NCI-H128 (cell line): ENCODE data around the gene COL25A1.
"Not testable (repeated sequence)": the region's sequence is repeated elsewhere in the genome, so short reads cannot be mapped to it uniquely, and the experiment has no call there.

ENCODE experiments used
- DNase-seq: peaks from one replicate; lab custom pipeline; 2025; ENCODE audit not compliant: unreplicated experiment; lab: John Stamatoyannopoulos, UW

COL25A1 gene

DNA sequence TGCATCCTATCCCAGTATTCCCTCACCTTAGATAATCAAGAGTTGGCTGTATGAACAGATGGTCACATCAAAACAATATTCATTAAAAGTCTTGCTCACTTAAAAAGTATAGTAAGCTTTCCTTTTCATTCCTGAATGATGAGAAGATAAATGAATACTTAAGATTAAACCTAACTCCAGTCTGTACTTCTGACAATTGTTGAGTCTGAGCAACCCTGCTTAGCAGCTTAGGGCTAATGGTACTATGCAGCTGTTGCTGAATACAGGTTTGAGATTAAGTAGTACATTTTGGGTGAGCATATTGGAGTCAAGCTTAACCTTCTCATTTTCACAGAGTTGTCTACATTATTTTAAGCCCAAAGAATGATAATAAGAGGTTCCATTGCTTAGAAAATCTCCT lies 417.9 kb downstream of the COL25A1 start:
- no peak for DNase-seq

DNA sequence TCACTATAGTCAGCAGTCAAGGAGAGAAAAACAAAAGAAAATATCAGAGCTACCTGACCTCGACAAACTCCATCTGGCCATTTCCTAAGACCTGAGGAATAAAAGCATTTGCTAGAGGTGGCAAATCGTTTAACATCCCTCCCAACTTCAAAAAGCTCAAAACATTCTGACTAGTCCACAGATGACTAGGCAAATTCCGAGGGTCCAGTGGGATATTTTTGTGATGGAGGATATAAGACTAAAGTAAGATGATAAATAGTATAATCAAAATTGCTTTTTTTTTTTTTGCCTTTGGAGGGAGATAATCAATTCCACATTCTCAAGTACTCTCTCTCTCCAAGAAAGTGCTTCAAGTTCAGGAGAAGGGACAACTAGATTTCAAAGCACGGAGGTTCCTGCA lies 420.5 kb downstream of the COL25A1 start:
- DNase-seq, result no peak

DNA sequence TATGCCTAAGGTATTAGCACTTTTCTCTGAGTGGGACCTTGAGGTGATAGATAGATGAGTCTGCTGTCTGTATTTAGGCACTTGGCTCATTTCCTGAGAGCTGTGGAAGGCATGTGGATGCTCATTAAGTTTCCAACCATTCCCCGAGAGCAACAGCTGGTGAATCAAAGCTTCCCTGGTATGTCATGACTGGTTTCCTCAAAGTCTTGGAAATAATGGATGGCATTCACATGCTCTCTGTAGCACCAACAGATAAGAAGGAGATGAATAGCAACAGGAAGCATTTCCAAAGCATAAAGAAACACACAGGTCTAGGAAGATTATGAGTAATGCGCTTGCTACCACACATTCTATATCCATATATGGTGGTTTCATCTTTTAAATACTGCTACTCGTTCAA lies 421.3 kb downstream of the COL25A1 start:
- DNase-seq, result no peak

DNA sequence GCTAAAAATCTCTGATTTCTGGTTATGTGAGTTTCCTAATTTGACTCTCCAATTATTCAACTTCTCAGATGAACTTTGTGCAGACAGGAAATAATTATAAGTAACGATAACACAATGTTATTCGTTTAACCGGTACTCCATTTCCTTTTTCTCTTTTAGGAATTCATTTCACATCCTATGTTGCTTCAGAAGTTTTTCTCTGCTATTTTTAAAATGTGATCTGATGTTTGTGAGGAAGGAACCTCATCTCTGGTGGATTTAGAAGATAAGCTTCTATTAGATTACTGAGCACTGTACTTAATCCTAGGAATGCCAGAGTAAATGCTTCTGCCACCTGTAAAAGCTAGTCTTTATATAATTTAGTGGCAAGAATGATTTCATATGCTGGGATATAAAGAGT lies 423.7 kb downstream of the COL25A1 start:
- DNase-seq, result no peak

DNA sequence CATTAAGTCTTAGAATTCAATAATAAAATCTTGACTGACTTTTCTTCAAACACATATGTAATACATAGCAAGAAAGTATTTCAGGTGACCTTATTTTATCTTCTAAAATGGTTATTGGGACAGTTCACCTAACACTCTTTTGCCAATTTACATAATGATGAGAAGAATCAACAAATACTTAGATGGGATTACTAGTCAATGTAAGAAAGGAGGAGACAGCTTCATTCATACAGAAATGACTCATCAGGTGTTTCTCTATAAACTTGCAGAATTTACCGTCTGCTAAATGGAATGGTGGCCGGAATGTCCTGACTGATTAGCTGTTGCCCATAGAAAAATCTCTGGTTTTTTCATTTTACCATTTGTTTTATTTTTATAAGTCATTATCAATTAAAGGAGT lies 424.6 kb downstream of the COL25A1 start:
- DNase-seq, result no peak

DNA sequence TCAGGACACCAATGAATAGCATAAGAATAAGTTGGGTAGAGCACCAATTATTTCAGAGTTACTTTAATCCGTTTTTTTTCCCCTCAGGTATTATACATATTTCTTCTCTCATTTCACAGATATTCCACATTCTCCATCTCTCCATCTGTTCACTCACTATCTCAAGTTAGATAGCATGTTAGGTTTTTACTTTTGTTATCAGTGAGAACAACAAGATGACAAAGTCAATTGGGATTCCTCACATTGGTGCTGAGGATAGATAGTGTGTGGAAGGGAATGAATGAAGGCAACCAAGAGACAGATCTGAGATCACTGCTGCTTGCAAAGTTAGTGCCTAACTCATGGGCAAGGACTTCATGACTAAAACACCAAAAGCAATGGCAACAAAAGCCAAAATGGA lies 427.7 kb downstream of the COL25A1 start:
- DNase-seq, result no peak

DNA sequence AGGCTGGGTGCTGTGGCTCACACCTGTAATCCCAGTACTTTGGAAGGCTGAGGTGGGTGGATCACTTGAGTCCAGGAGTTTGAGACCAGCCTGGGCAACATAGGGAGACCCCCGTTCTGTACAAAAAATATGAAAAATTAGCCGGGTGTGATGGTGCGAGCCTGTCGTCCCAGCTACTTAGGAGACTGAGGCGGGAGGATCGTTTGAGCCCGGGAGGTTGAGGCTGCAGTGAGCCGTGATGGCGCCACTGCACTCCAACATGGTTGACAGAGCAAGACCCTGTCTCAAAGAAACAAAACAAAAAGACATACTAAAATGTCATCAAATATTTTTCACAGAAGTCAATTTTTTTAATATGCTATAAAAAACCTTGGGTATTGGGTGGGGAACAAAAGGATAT lies 432.5 kb downstream of the COL25A1 start:
- not testable (repeated sequence) for DNase-seq

DNA sequence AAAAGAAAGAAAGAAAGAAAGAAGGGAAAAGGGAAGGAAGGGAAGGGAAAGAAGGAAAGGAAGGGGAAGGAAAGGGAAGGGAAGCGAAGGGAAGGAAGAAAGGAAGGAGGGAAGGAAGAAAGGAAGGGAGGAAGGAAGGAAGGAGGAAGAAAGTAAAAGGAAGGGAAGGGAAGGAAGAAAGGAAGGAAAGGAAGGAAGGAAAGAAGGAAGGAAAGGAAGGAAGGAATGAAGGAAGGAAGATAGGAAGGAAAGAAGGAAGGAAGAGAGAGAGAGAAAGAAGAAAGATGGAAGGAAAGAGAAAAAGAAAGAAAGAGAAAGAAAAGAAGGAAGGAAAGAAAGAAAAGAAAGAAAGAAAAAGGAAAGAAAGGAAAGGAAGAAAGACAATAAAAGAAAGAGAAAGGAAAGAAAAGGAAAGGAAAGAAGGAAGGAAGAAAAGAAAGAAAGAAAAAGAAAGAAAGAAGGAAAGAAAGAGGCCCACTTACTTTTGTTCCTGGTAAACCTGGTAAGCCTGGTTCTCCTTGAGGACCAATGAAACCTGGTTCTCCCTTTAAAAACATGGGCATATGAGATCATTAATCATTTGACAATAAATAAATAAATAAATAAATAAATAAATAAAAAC lies 433.7 kb downstream of the COL25A1 start:
- DNase-seq, result no peak

DNA sequence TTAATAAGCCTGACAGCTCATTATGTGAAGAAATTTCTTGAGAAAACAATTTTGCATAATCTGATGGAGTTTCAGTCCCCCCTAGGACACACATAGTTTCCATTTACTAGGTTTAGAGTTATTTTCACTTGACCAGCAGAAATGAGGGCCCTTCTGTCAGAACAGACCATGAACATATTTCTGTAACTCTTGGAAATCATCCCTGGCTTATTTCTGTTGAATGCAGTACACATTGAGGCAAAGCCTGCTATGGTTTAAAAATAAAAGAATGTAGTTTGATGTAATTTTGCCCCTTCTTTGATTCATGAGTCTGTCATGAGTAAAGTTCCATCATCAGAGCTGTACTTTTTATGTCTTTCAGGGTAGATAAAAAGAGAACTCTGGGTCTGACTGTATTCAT lies 435.0 kb downstream of the COL25A1 start:
- DNase-seq, result no peak

DNA sequence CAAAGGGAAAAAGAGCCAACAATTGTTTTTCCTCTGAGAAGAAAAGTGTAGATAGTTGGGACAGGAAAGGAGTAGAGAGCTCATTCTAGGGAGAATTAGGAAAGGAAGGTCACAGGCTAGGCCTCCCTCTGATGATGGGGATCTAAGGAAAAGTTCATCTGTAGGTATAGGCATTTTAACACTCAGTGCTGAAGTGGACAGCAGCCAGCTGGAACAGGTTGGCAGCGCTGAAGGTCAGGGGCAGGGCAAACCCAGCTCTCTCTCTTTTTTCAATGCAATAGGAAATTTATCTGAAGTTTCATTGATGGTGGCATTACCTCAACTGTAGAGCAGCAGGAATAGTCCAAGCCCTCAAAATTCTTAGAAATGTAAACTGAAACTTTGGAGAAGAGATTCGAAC lies 441.1 kb downstream of the COL25A1 start:
- DNase-seq, result no peak

DNA sequence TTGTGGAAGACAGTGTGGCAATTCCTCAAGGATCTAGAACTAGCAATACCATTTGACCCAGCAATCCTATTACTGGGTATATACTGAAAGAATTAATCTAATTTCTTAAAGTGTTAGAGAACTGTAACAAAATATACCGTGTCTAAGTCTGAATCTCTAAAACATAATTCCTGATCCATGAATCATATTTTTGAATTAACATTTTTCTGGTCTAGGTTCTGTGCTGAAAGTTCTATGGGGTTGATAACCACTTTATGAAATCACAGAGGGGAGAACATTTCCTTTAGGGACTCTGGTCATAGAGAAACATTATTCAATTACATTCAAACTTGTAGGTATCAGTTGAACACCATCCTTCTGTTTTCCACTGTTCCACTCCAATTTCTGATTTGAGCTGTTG lies 447.7 kb downstream of the COL25A1 start:
- no peak for DNase-seq

DNA sequence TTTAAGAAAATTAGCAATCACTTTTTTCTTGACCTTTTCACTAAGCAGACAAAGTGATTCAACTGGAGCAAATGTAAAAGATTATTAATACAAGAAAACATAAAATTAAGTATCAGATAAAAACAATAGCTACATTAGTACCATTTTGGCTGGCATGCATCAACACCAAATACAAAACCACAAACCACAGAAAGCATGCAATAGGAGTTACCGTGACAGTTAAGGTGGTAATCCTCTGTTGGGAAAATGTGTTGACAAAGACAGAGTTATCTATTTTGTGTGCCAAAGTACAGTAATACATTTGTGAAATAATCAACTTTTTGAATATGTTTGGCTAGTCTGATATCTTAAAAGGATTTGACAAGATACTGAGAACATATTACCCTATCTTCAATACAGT lies 449.8 kb downstream of the COL25A1 start:
- DNase-seq, result no peak

DNA sequence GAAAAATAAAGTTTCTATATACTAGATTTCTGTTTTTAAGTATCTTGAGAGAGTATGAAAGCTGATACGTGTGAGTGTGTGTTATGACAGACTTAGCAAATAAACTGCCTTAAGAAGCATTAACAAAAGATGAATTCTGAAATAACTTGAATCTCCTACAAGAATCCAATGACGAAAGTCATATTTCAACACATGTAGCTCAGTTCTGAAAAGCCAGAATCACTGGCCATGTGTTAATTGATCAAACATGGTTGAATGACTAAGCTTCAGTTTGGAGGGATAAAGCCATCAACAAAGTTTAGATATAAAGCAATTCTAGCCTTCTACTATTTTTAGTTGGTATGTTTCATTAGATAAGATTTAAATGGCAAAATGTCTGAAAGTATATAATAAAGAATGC lies 451.1 kb downstream of the COL25A1 start:
- no peak for DNase-seq

DNA sequence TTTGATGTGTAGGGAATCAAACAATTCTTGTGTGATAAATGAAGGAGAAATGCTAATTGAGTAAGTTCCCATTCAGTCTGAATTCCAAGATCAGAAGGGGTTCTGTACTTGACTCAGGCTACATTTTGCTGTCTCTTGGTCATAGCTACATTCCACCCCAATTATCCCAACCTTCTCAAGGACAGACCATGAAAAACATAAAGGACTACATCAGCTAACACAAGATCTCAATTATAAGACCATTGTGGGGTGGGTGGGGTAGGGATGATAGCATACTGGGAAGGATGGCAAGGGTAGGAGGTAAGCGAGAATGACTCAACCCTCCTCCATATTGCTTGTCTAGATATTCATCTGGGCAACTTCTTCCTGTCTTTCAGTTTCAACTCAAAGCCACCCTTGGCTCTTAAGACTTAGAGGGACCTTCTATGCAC lies 452.2 kb downstream of the COL25A1 start:
- DNase-seq, result no peak

DNA sequence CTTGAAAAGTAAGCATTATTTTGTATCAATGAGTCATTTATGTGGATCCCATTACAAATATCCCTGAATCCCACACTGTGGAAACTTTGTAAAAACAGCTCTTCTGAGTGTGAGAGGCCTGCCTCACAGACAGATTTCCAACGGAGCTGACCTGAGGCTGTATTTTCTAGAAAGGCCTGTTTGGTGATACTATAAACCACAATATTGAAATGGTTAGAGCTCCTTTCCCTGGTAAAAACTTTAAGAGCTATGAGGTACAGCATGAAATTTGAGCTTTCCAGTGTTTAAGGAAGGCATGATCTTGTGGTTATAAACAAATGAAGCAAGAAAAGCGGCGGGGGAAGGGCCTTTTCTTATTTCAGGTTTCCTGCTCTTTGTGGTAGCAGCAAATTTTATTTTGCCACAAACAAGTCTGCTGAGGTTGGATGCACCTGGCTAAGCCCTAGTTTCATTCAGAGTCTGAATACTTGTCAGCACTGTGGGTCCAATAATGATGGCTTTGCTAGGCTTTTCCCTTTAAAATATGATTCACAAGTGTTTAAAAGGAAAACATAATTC lies 452.8 kb downstream of the COL25A1 start:
- no peak for DNase-seq

DNA sequence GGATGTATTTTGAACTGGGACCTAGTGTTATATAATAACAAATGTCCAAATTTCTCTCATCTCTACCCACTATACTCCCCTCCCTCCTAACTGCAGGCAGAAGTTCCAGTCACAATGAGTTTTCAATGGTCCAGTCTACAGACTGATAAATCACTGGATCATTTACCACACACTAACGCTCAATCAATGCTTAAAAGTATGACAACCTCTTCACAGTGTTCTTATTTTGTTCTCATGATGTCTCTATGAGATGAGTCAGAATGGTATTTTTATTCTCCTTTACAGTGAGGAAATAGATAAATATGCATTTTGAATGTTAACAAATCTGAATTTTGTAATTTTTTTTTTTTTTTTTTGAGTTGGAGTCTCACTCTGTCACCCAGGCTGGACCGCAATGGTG lies 455.9 kb downstream of the COL25A1 start:
- no peak for DNase-seq

DNA sequence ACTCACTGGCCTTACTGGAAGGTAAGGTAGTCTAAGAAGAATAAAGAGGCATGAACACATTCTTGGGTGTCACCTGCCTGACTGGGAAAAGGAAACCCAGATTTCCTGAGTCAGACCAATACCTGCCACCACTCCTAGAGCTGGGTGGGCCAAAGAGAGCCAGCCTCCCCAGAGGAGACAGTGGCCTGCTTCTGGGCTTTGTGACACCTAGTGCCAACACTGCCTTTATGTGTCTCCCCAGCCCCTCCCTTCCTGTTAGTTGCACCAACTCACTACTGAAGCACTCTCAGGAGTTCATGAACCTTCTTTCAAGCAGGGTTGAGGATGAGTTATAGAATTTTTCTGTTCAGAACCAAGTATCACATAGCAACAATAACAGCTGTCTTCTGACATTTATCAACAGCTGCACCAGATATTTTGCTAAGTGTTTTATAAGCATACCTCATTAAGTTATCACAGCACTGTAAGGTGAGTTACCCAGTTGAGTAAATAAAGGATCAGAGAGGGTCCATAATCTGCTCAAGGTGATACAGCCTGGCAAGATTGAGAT lies 462.0 kb downstream of the COL25A1 start:
- no peak for DNase-seq

DNA sequence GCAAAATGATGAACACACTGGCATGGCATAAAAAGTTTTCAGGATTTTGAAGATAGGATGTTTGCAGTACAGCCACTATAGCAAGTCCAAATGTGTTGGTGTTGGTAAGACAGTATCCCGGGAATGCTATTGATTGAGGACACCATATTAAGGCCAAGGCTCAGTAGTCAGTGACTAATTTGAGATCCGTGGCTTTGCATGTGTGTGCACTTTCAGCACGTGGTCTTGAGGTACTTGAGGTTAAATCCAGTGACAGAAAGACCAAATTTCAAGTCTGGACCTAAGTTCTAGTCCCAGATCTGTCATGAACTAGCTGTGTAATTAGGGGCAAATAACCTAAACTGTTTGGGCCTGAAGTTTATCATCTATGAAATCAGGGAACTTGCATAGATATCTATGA lies 463.1 kb downstream of the COL25A1 start:
- DNase-seq, result no peak

DNA sequence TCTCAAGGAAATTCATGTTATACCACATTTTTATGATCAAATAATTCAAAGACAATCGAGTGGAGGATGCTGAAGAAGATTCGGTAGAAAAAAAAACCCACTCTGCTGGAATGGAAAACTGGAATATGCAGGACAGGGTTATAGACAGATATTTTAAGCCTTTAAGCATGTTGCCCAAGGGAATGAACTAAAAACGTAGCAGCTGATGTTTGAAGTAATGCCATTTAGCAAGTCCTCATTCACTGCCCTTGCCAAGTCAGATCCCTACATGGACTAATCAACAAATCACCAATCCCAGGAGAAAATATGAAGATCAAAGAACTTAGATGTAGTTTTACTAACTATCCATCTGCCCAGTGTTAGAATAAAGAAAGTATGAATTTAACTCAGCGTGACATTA lies 464.0 kb downstream of the COL25A1 start:
- DNase-seq, result no peak

DNA sequence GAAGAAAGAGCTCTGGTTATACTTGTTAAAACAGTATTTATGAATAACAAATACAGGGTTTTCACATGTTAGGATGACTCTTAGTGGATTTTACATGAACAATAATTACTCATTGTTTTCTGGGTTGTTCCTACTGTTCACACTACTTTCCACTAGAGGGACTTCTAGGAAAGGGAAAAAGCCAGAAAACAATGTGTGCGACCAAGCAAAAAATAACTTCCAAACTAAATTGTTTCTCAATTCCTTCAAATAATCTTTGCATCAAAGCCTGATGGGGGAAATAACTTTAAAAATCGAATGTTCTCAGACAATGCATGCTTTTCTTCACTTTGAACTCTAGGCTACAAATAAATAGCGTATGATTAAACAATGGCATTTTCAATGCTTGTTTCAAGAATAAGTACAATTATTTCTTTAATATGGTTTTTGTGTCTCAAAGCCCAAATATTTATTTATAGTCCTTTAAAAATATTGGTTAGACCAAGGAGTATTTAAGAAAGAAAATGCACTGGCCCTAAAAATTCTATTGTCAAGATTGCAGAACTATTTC lies 467.5 kb downstream of the COL25A1 start:
- DNase-seq, result no peak

DNA sequence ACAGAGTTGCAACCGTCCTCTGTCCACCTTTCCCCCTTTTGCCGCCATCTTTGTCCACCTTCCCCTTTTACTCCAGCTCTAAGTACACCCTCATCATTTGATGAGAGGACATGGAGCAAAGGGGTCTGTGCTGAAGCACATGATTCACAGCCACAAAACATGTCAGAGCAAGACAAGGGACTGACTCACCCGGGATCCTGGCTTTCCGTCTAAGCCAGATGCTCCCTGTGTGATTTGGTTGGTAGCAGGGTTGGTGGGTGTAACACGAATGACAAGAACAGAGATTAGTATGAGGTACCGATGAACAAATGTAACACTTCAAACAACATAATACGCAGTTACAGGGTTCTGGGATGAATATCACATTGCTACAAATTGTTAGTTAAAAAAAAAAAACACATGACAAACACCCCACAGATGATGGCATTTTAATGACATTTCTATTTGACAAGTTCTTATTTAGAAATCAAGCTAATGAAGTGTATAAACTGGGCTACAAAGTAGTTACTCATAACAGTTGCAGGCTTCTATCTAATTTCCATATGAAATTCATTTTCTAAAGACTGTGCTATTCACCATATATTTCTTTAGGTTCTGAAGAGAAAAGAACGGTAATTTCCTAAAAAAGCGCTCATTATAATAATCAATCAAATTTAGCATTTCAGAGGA lies 468.2 kb downstream of the COL25A1 start:
- no peak for DNase-seq

DNA sequence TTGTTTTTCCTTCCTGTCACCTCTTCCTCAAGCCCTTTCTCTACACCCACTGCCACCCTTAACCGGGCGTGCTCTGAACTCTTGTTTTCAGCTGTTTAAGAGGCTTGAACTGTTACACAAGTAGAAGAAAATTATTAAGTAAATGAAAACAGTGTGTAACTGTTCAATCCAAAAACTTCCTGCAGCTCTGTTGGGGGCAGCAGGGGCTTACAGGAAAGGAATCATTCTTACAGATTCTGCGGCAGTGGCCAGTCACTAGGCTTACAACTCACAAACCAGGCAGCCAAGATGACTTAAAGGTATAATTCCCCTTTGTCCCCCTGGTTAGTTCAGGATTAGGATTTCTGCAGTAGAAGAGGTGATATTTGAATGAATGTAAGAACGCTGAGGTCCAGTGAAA lies 469.4 kb downstream of the COL25A1 start:
- DNase-seq, result no peak
